Measurements from ENCODE around the gene AMFR. TPM values are rescaled to one million over a fixed set of nuclear protein-coding genes. Genes with fewer than 3 reads are reported as not detected.

The AMFR gene
- total and polyA plus RNA-seq, 2 of the 8 experiments (the other 6 are each of a cell fraction or from before 2014, with no cell fraction given): 18.6 to 21.7 TPM

- Histone ChIP-seq H3K27ac (ENCODE audit: low read depth, low read length) (no peak overlapping the region), H2BK120ac (replicated peaks; ENCODE audit: low read depth, low read length) (no peak overlapping the region), H4K20me1 (replicated peaks in 1 of 2; ENCODE audit: control insufficient read depth in 1 of 2, insufficient read depth in 2 of 2, low read length in 2 of 2) (peaks cover 0 to 2% of the 10 kb centered on the region in 2 experiments), H2BK15ac (ENCODE audit: low read length) (no peak overlapping the region), H4K5ac (ENCODE audit: insufficient read length, low read depth, low read length) (no peak overlapping the region), H2BK5ac (ENCODE audit: low read depth, low read length) (no peak overlapping the region), H3K56ac (replicated peaks; ENCODE audit: insufficient read length, low read depth, low read length) (no peak overlapping the region), H3K4me3 (ENCODE audit: extremely low read depth in 1 of 4, insufficient read depth in 2 of 4, low read depth in 3 of 4, low read length in 4 of 4) (no peak overlapping the region), H3K4ac (replicated peaks; ENCODE audit: insufficient read length, low read depth, low read length) (no peak overlapping the region), H3K23ac (ENCODE audit: insufficient read length) (no peak overlapping the region), H3K27me3 (replicated peaks in 1 of 4; ENCODE audit: control insufficient read depth in 3 of 4, extremely low read depth in 1 of 4, insufficient read depth in 3 of 4, low read length in 3 of 4) (no peaks in the 10 kb centered on the region; a peak in 1 of 7 replicates), H3K9me3 (ENCODE audit: insufficient read depth in 2 of 2, low read depth in 1 of 2, low read length in 1 of 2) (no peaks in the 10 kb centered on the region), H3K79me1 (ENCODE audit: low read depth, low read length) (no peaks in the 10 kb centered on the region; the same call in 1 of the 2 replicates), H3K14ac (ENCODE audit: insufficient read length) (no peak overlapping the region), H4K8ac (ENCODE audit: extremely low read depth, insufficient read depth, low read length) (no peak overlapping the region; the same call in 1 of the 2 replicates), H2AFZ (ENCODE audit: low read length) (no peak overlapping the region), H2BK12ac (ENCODE audit: low read depth, low read length) (no peak overlapping the region), H3K23me2 (ENCODE audit: low read depth, low read length) (no peaks in the 10 kb centered on the region), H3K36me3 (ENCODE audit: control insufficient read depth in 2 of 4, insufficient read depth in 4 of 4, low read length in 3 of 4) (no peaks in the 10 kb centered on the region), H3K79me2 (ENCODE audit: control insufficient read depth in 1 of 2, insufficient read depth in 2 of 2, low read length in 2 of 2) (no peaks in the 10 kb centered on the region), H3K4me2 (ENCODE audit: insufficient read depth in 1 of 2, low read depth in 2 of 2, low read length in 2 of 2) (no peak overlapping the region), H3K4me1 (replicated peaks in 1 of 4; ENCODE audit: control insufficient read depth in 3 of 4, insufficient read depth in 4 of 4, low read length in 3 of 4) (peaks cover 0 to 9% (median 5%) of the 10 kb centered on the region in 4 experiments; a peak in 6 of 7 replicates), H3K18ac (ENCODE audit: extremely low read depth, low read length) (no peak overlapping the region), H3K9ac (replicated peaks in 1 of 4; ENCODE audit: extremely low read depth in 1 of 4, low read depth in 3 of 4, low read length in 3 of 4) (no peak overlapping the region), H4K91ac (replicated peaks; ENCODE audit: insufficient read length, low read length) (no peak overlapping the region), H2AK5ac (ENCODE audit: low read depth, low read length) (no peak overlapping the region), H2BK20ac (ENCODE audit: low read length) (no peak overlapping the region)
- ChIA-PET CTCF (ENCODE audit: partially characterized antibody) (interaction anchor here (1.0 to 1.8 kb wide), 2 partner anchors 11 to 48 kb away, joined by 4 read pairs; no protein-coding TSS in a partner anchor), POLR2A (ENCODE audit: partially characterized antibody) (no interaction called here)
- WGBS, 2 experiments (ENCODE audit: extremely low coverage in 1 of 2, insufficient coverage in 1 of 2, insufficient read length in 1 of 2, insufficient replicate concordance in 2 of 2, low coverage in 1 of 2, low lambda C conversion rate in 2 of 2, missing lambda C conversion rate in 1 of 2): 96% methylated on average over 7 of the region's 7 CpGs; no CpG with 5 or more reads in 1 of the 2 experiments
- no peak for FAIRE-seq
- no peak for DNase-seq (ENCODE audit: low read depth in 1 of 2, low spot score in 2 of 2)
- TF ChIP-seq RFX5 (IDR thresholded peaks at IDR 0.05; ENCODE audit: borderline replicate concordance, low read depth, low read length) (no peak), E2F6 (IDR thresholded peaks at IDR 0.05) (no peak), SAP30 (IDR thresholded peaks at IDR 0.05; ENCODE audit: insufficient read depth, insufficient replicate concordance, low read length) (no peak), GTF2F1 (IDR thresholded peaks at IDR 0.05; ENCODE audit: borderline replicate concordance, low read depth, low read length) (no peak), RXRA (IDR thresholded peaks at IDR 0.05; ENCODE audit: insufficient read depth, low read depth, low read length) (no peak)
Observed at GRCh38 chr16:56352351-56353053, 72.8 kb downstream of the AMFR start.
